HepG2 (cell line): Measurements from ENCODE around the gene SENP7. TPM values are rescaled to one million over a fixed set of nuclear protein-coding genes. Genes with fewer than 3 reads are reported as not detected.

Experiments used
- EED ChIP-seq: sonication (generic); formaldehyde crosslinking; IDR thresholded peaks from 2 replicates; pipeline ENCODE4 v1.5.0; 2020; ENCODE audit warnings: mild to moderate bottlenecking, missing genetic modification reagents
- HMGA1 ChIP-seq: sonication (generic); formaldehyde crosslinking; conservative IDR thresholded peaks from 2 replicates; pipeline ENCODE4 v1.4.0; 2020; ENCODE audit warnings: missing genetic modification reagents
- HOXA3 ChIP-seq: sonication (generic); formaldehyde crosslinking; IDR thresholded peaks from 2 replicates; pipeline ENCODE4 v1.5.0; 2020; ENCODE audit warnings: missing genetic modification reagents
- NCOR1 ChIP-seq: fragments of 200-600 bp; sonication (generic); IDR thresholded peaks from 2 replicates; pipeline ENCODE4 v1.7.0; 2017; ENCODE audit warnings: antibody characterized with exemption, low read length, borderline replicate concordance
- PCBP1 ChIP-seq: fragments of 200-400 bp; formaldehyde crosslinking; IDR thresholded peaks from 2 replicates; pipeline ENCODE4 v1.6.1; 2017; ENCODE audit warnings: mild to moderate bottlenecking, low read depth, low read length, borderline replicate concordance
- PHB2 ChIP-seq: fragments of 450-650 bp; IDR thresholded peaks from 2 replicates; pipeline ENCODE4 v1.6.1; 2018; ENCODE audit not compliant: partially characterized antibody
- RBFOX2 ChIP-seq: fragments of 200-400 bp; formaldehyde crosslinking; IDR thresholded peaks from 2 replicates; pipeline ENCODE4 v1.6.1; 2017; ENCODE audit warnings: low read depth, mild to moderate bottlenecking, low read length
- SKI ChIP-seq: fragments of 450-650 bp; IDR thresholded peaks from one replicate; pipeline ENCODE4 v1.6.1; 2018; ENCODE audit warnings: mild to moderate bottlenecking; ENCODE audit not compliant: partially characterized antibody
- TBX3 ChIP-seq: fragments of 450-650 bp; IDR thresholded peaks from 2 replicates; pipeline ENCODE4 v1.6.1; 2017; ENCODE audit warnings: antibody characterized with exemption, mild to moderate bottlenecking, inconsistent platforms, borderline replicate concordance
- U2AF2 ChIP-seq: fragments of 200-400 bp; formaldehyde crosslinking; IDR thresholded peaks from 2 replicates; pipeline ENCODE4 v1.6.1; 2017; ENCODE audit warnings: low read depth, mild to moderate bottlenecking, low read length
- ZBTB21 ChIP-seq: sonication (generic); formaldehyde crosslinking; IDR thresholded peaks from 2 replicates; pipeline ENCODE4 v1.4.0; 2020; ENCODE audit warnings: missing genetic modification reagents
- ZNF143 ChIP-seq: sonication (generic); formaldehyde crosslinking; IDR thresholded peaks from 2 replicates; pipeline ENCODE4 v1.4.0; 2020; ENCODE audit warnings: missing genetic modification reagents
- ZNF3 ChIP-seq: IDR thresholded peaks from 2 replicates; pipeline ENCODE4 v1.7.0; 2017; ENCODE audit warnings: inconsistent platforms
- ZNF318 ChIP-seq: sonication (generic); formaldehyde crosslinking; IDR thresholded peaks from 2 replicates; pipeline ENCODE4 v1.4.0; 2020; ENCODE audit warnings: mild to moderate bottlenecking, missing genetic modification reagents
- ZNF333 ChIP-seq: sonication (generic); formaldehyde crosslinking; IDR thresholded peaks from 2 replicates; pipeline ENCODE4 v1.4.0; 2020; ENCODE audit warnings: mild to moderate bottlenecking, missing genetic modification reagents, borderline replicate concordance
- ZNF337 ChIP-seq: sonication (generic); formaldehyde crosslinking; IDR thresholded peaks from 2 replicates; pipeline ENCODE4 v1.5.1; 2020; ENCODE audit warnings: missing genetic modification reagents, low read depth, mild to moderate bottlenecking, borderline replicate concordance
- ZNF414 ChIP-seq: sonication (generic); formaldehyde crosslinking; IDR thresholded peaks from 2 replicates; pipeline ENCODE4 v1.5.0; 2020; ENCODE audit warnings: missing genetic modification reagents
- ZNF564 ChIP-seq: sonication (generic); formaldehyde crosslinking; IDR thresholded peaks from 2 replicates; pipeline ENCODE4 v1.8.1; 2023; ENCODE audit warnings: mild to moderate bottlenecking, missing genetic modification reagents
- ZNF576 ChIP-seq: sonication (generic); formaldehyde crosslinking; IDR thresholded peaks from 2 replicates; pipeline ENCODE4 v1.4.0; 2020; ENCODE audit warnings: mild to moderate bottlenecking, missing genetic modification reagents
- ZNF670 ChIP-seq: sonication (generic); formaldehyde crosslinking; IDR thresholded peaks from 2 replicates; pipeline ENCODE4 v1.8.0; 2022; ENCODE audit warnings: mild to moderate bottlenecking, missing genetic modification reagents, borderline replicate concordance
- ZNF879 ChIP-seq: sonication (generic); formaldehyde crosslinking; IDR thresholded peaks from 2 replicates; pipeline ENCODE4 v1.8.1; 2023; ENCODE audit warnings: missing genetic modification reagents
- ZSCAN20 ChIP-seq: sonication (generic); formaldehyde crosslinking; IDR thresholded peaks from 2 replicates; pipeline ENCODE4 v1.4.0; 2020; ENCODE audit warnings: missing genetic modification reagents, mild to moderate bottlenecking, borderline replicate concordance
- polyA plus RNA-seq, 8 experiments: library from polyadenylated mRNA; depleted of rRNA in 3 of 8; stranded (reverse) in 7 of 8; unstranded in 1 of 8; fragments of >200 nt; fragmentation: Illumina TruSeq in 4 of 8; extraction: Trizol in 4 of 8; gene quantifications; 2 replicates each; pipeline versions ENCODE4 v1.2.1 to v1.2.3, GENCODE V29; 2011 to 2016; ENCODE audit warnings: low read depth in 4 of 8, missing spikeins in 1 of 8, mixed read lengths in 1 of 8; ENCODE audit not compliant: insufficient read depth in 1 of 8
- total RNA-seq, 5 experiments: library from RNA; depleted of rRNA; stranded (reverse); fragments of >200 nt; fragmentation: Illumina TruSeq; extraction: Trizol; gene quantifications; 2 replicates each; pipeline ENCODE4 v1.2.3, GENCODE V29; 2016; ENCODE audit warnings: low read depth in 1 of 5

Gene SENP7
- total and polyA plus RNA-seq, 2 of the 13 experiments (the other 11 are each of a cell fraction or from before 2014, with no cell fraction given): 9.1 to 10.3 TPM

GRCh38 chr3:101561630-101562328 is 48.8 kb upstream of the SENP7 start, which contains the start of gene TRMT10C (continued):
- 0 out of 2 replicates have a peak, but pooled peaks have one; percentile 29 for TF ChIP-seq ZNF3 (CRISPR knock-in tag)
- no peak for TF ChIP-seq U2AF2
- TF ChIP-seq PCBP1: no peak
- TF ChIP-seq SKI: no peak
- peak; percentile 79 for TF ChIP-seq ZNF143 (CRISPR knock-in tag)
- no peak for TF ChIP-seq ZNF670 (CRISPR knock-in tag)
- TF ChIP-seq ZNF333: 0 out of 2 replicates have a peak, but pooled peaks have one; percentile 56
- TF ChIP-seq ZBTB21 (CRISPR knock-in tag): peak; percentile 97
- TF ChIP-seq ZNF879: peak; percentile 81; the same call in 1 of the 2 replicates
- TF ChIP-seq HOXA3 (CRISPR knock-in tag): peak; percentile 99
- no peak for TF ChIP-seq ZNF318 (CRISPR knock-in tag)
- TF ChIP-seq PHB2: no peak
- peak; percentile 97 for TF ChIP-seq ZSCAN20 (CRISPR knock-in tag)
- no peak for TF ChIP-seq ZNF576 (CRISPR knock-in tag)
- no peak for TF ChIP-seq EED (CRISPR knock-in tag)
- peak; percentile 78 for TF ChIP-seq RBFOX2
- 0 out of 2 replicates have a peak, but pooled peaks have one; percentile 12 for TF ChIP-seq NCOR1
- no peak for TF ChIP-seq ZNF337 (CRISPR knock-in tag)
- no peak for TF ChIP-seq TBX3
- TF ChIP-seq ZNF414 (CRISPR knock-in tag): 0 out of 2 replicates have a peak, but pooled peaks have one; percentile 45
- TF ChIP-seq HMGA1 (CRISPR knock-in tag): no peak
- TF ChIP-seq ZNF564 (CRISPR knock-in tag): no peak
